Ascending aorta (tissue), 2 donors: ENCODE results near the gene KLHDC3. TPM values are rescaled to one million over a fixed set of nuclear protein-coding genes. Genes with fewer than 3 reads are reported as not detected.
A peak's percentile ranks its signal among the peaks of the same experiment; 100 is the strongest.

ENCODE experiments used
- DNase-seq, 2 donors: peaks; one replicate each; pipeline ENCODE4 v3.0.0-alpha.2; 2019; ENCODE audit warnings: low spot score in 2 of 2
- H3K27ac ChIP-seq, 2 donors: fragments of 200-600 bp; sonication (generic); one replicate each; pipeline ENCODE4 v1.5.1; 2016 to 2017; ENCODE audit warnings: mild to moderate bottlenecking in 1 of 2
- H3K27me3 ChIP-seq: fragments of 200-600 bp; sonication (generic); one replicate; pipeline ENCODE4 v1.5.1; 2017
- H3K36me3 ChIP-seq, 2 donors: fragments of 200-600 bp; sonication (generic); one replicate each; pipeline ENCODE4 v1.5.1; 2016
- H3K4me1 ChIP-seq, 2 donors: fragments of 200-600 bp; sonication (generic); one replicate each; pipeline ENCODE4 v1.5.1; 2016 to 2017; ENCODE audit warnings: mild to moderate bottlenecking in 1 of 2
- H3K4me3 ChIP-seq, 2 donors: fragments of 200-600 bp; sonication (generic); one replicate each; pipeline ENCODE4 v1.5.1; 2016 to 2017; ENCODE audit warnings: mild to moderate bottlenecking in 1 of 2
- H3K9me3 ChIP-seq, 2 donors: fragments of 200-600 bp; sonication (generic); one replicate each; pipeline ENCODE4 v1.5.1; 2016
- intact Hi-C: fragments of 100-400 bp; cut with DNase I; formaldehyde crosslinking; loops from one replicate; pipeline ENCODE4 v1.15.1; 2023
- total RNA-seq: library from RNA; depleted of rRNA; stranded (reverse); fragments of >200 nt; gene quantifications from one replicate; pipeline ENCODE4 v1.1.0, GENCODE V29; 2016
- TF ChIP-seq, protein P1 (sequence below), 3 experiments: fragments of 200-600 bp in 2 of 3; fragments of 450-650 bp in 1 of 3; sonication (generic) in 2 of 3; IDR thresholded peaks; one replicate each; pipeline ENCODE4 v1.5.1; 2016 to 2019; ENCODE audit warnings: antibody characterized with exemption in 3 of 3, mild to moderate bottlenecking in 1 of 3, moderate library complexity in 1 of 3

KLHDC3 gene
- total RNA-seq, 1 donor from 2014 or later, result 64.0 TPM

DNA sequence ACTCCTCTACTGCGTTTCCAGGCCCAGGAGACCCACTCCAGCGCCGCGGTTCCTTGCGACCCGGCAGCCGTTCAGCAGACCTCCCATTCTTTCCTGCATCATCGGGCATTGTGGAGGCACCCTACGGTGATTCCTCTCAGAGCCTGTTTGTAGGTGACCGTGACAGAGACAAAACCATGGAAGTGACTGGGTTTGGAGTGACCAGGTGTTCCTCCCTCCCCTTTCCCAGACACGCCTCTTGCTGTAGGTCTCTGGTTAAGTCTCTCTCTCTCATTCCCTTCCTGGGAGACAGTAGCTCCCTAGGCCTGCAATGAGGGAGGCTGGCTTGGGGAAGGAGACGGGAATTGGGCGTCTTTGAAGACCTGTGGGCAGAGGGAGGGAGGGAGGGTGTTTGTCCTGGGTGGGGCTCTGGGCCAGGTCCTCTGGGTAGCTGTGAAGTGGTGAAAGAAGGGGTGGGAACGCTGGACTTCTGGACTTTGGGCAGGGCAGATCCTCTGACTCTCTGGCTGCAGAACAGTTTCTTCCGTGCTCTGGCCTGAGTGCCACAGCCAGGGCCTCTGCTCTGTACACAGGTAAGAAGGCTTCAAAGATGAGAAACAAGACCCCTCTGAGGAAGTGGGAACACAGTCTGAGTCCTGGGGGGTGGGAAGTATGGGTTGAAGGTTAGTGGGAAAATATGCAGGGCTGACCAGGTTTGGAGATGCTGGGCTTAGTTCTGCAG is 46.1 kb downstream of the KLHDC3 start:
- Histone ChIP-seq H3K27ac (peak overlapping the region; percentile 71 to 84), H3K9me3 (no peaks in the 10 kb centered on the region), H3K36me3 (peaks cover 9 to 31% of the 10 kb centered on the region in 2 donors), H3K4me1 (peaks cover 12 to 22% of the 10 kb centered on the region in 2 donors), H3K4me3 (peak overlapping the region; percentile 84 to 94), H3K27me3 (no peaks in the 10 kb centered on the region)
- TF ChIP-seq, protein P1, sequence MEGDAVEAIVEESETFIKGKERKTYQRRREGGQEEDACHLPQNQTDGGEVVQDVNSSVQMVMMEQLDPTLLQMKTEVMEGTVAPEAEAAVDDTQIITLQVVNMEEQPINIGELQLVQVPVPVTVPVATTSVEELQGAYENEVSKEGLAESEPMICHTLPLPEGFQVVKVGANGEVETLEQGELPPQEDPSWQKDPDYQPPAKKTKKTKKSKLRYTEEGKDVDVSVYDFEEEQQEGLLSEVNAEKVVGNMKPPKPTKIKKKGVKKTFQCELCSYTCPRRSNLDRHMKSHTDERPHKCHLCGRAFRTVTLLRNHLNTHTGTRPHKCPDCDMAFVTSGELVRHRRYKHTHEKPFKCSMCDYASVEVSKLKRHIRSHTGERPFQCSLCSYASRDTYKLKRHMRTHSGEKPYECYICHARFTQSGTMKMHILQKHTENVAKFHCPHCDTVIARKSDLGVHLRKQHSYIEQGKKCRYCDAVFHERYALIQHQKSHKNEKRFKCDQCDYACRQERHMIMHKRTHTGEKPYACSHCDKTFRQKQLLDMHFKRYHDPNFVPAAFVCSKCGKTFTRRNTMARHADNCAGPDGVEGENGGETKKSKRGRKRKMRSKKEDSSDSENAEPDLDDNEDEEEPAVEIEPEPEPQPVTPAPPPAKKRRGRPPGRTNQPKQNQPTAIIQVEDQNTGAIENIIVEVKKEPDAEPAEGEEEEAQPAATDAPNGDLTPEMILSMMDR (IDR thresholded peaks at IDR 0.05), result no peak
- intact Hi-C loops, result no loop called here
- DNase-seq, result no peak

DNA sequence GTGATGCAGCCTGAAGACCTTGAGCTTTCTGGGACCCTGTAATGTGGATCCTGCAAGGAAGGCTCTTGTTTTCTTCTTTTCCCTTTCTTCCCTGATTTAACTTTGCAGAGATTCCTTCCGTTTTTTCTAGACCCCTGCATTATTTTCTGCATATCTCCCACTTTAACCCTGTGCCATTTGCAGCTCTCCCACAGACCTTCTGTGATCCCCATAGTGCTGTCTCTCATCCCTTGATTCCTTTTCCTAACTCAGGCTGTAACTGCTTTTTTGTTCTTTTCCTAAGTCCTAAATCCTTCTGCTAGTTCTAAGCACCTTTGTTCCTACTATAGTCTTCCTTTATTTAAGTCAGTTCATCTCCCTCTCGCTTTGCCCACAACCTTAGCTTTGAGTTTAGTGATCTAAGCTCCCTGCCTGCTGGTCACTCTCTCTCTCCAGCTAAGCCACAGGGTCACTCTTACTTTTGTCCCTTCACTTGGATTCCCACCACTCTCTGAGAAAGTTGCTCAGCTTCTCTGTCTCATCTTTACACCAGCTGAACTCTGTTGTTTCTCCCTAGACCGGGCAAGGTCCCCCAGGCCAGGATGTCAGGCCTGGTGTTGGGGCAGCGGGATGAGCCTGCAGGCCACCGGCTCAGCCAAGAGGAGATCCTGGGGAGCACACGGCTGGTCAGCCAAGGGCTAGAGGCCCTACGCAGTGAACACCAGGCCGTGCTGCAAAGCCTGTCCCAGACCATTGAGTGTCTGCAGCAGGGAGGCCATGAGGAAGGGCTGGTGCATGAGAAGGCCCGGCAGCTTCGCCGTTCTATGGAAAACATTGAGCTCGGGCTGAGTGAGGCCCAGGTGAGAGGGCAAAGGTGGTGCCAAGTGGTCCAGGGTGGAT is 46.9 kb downstream of the KLHDC3 start:
- no peak for DNase-seq
- Histone ChIP-seq H3K4me3 (peak overlapping the region in 1 of 2 donors; percentile 84), H3K9me3 (no peaks in the 10 kb centered on the region), H3K36me3 (peaks cover 10 to 31% of the 10 kb centered on the region in 2 donors), H3K27me3 (no peaks in the 10 kb centered on the region), H3K4me1 (peaks cover 12 to 22% of the 10 kb centered on the region in 2 donors), H3K27ac (no peak overlapping the region)
- TF ChIP-seq, protein P1 (IDR thresholded peaks at IDR 0.05), result no peak
- intact Hi-C loops, result no loop called here

DNA sequence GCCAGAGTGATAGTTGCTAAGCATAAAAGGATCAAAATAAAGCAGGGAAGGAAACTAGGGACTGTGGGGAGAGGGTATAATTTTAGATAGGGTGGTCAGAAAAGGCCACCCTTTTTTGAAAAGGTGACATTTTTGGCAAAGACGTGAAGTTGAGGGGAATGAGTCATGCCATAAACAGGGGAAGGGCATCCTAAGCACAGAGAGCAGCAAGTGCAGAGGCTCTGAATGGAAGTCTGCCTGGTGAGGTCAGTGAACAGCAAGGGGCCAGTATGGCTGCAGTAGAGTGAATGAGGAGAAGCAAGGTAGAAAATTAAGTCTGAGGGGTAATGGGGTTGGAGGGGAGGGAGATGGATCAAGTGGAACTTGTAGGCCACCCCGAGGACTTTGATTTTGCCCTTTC is 47.8 kb downstream of the KLHDC3 start:
- H3K4me3 ChIP-seq, result no peak overlapping the region
- H3K9me3 ChIP-seq, result no peaks in the 10 kb centered on the region
- intact Hi-C loops, result no loop called here
- H3K27ac ChIP-seq, result no peak overlapping the region
- H3K27me3 ChIP-seq, result no peaks in the 10 kb centered on the region
- H3K4me1 ChIP-seq, result peaks cover 12 to 22% of the 10 kb centered on the region in 2 donors
- no peak for DNase-seq
- TF ChIP-seq, protein P1 (IDR thresholded peaks at IDR 0.05), result no peak
- H3K36me3 ChIP-seq, result peaks cover 11 to 39% of the 10 kb centered on the region in 2 donors

DNA sequence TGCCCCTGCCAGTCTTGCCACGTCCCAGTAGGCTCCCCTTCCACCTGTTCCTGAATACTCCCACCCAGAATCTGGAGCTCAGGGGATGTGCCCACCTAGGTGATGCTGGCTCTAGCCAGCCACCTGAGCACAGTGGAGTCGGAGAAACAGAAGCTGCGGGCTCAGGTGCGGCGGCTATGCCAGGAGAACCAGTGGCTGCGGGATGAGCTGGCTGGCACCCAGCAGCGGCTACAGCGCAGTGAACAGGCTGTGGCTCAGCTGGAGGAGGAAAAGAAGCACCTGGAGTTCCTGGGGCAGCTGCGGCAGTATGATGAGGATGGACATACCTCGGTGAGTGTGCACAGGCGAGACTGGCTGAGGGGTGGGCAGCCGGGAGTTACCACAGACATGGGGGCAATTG is 48.8 kb downstream of the KLHDC3 start:
- H3K4me3 ChIP-seq, result no peak overlapping the region
- H3K36me3 ChIP-seq, result peaks cover 13 to 37% of the 10 kb centered on the region in 2 donors
- TF ChIP-seq, protein P1 (IDR thresholded peaks at IDR 0.05), result no peak
- intact Hi-C loops, result no loop called here
- H3K27me3 ChIP-seq, result no peaks in the 10 kb centered on the region
- peaks cover 12 to 22% of the 10 kb centered on the region in 2 donors for H3K4me1 ChIP-seq
- no peak overlapping the region for H3K27ac ChIP-seq
- no peak for DNase-seq
- H3K9me3 ChIP-seq, result no peaks in the 10 kb centered on the region

DNA sequence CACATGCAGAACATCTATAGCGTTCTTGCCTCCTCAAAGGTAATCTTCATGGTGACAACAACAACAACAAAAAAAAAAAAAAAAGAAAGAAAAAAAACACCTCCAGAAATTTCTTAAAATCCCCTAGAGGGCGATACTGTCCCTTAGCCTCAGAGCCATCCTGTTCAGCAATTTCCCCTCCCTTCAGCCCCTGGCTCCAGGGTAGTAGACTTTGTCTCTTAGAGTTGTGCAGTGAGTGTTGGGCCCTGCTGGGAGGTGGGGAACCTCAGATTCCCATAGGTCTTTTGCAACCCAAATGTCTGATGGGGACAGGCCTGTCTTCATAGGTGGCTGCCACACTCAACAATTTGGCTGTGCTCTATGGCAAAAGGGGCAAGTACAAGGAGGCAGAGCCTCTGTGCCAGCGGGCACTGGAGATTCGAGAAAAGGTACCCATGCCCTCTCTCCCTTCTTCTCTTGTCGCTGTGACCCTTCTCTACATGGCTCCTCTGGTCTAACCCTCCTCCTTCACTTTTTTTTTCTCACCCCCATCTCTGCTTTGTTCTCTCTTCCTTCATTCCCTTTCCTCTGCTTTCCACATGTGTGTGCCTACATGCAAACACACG is 56.1 kb downstream of the KLHDC3 start:
- TF ChIP-seq, protein P1 (IDR thresholded peaks at IDR 0.05), result peak in 2 of 3 experiments; percentile 18 to 39
- no peak overlapping the region for H3K27ac ChIP-seq
- no peaks in the 10 kb centered on the region for H3K9me3 ChIP-seq
- no peaks in the 10 kb centered on the region for H3K4me1 ChIP-seq
- no peak overlapping the region for H3K4me3 ChIP-seq
- DNase-seq, result no peak
- peaks cover 33 to 62% of the 10 kb centered on the region in 2 donors for H3K36me3 ChIP-seq
- no peaks in the 10 kb centered on the region for H3K27me3 ChIP-seq
- intact Hi-C loops, result loop anchor here (1.0 kb wide), 1 partner anchor 73 kb away; no protein-coding TSS in a partner anchor

Other genes starting within 250 kb of the KLHDC3 start
- 9.7 TPM for gene BICRAL, start 232.2 kb upstream of the KLHDC3 start, total RNA-seq
- 34.8 TPM for gene RPL7L1, start 134.6 kb upstream of the KLHDC3 start, total RNA-seq
- not detected for gene PTCRA, start 98.2 kb upstream of the KLHDC3 start, total RNA-seq
- 49.6 TPM for gene CNPY3, start 84.8 kb upstream of the KLHDC3 start, total RNA-seq
- gene GNMT, start 53.5 kb upstream of the KLHDC3 start, total RNA-seq, result not detected
- gene PEX6, start 35.1 kb upstream of the KLHDC3 start, total RNA-seq, result 8.9 TPM
- 27.7 TPM for gene PPP2R5D, start 29.7 kb upstream of the KLHDC3 start, total RNA-seq
- gene MEA1, start 303 bp upstream of the KLHDC3 start, total RNA-seq, result 61.1 TPM
- 20.6 TPM for gene RRP36, start 7.4 kb downstream of the KLHDC3 start, total RNA-seq
- 26.7 TPM for gene CUL7, start 39.6 kb downstream of the KLHDC3 start, total RNA-seq
- gene MRPL2, start 45.2 kb downstream of the KLHDC3 start, total RNA-seq, result 42.3 TPM
- 17.8 TPM for gene KLC4, start 45.4 kb downstream of the KLHDC3 start, total RNA-seq
- gene PTK7, start 62.1 kb downstream of the KLHDC3 start, total RNA-seq, result 34.9 TPM
- 71.2 TPM for gene SRF, start 157.0 kb downstream of the KLHDC3 start, total RNA-seq
- gene CUL9, start 167.9 kb downstream of the KLHDC3 start, total RNA-seq, result 36.1 TPM
- gene DNPH1, start 215.2 kb downstream of the KLHDC3 start, total RNA-seq, result 39.1 TPM
- not detected for gene TTBK1, start 229.2 kb downstream of the KLHDC3 start, total RNA-seq